Measurements from ENCODE around the gene MAOA.

DNA sequence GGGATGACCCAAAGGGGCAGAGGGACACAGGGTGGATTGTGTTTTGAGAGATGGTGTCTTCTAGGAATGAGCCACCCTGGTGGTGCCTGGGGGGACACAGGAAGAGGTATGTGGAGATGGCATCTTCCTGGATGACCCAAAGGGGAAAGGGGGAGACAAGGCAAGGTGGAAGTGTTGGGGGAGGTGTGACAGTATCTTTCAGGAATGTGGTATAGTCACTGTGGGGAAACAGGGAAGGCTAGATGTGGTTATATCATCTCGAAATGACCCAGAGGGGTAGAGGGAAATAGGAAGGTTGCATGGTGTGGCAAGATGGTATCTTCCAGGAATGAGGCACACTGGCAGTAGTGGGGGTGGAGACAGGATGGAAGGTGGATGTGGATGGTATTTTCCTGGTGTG lies 62.9 kb downstream of the MAOA start:
- TF ChIP-seq, protein P1, sequence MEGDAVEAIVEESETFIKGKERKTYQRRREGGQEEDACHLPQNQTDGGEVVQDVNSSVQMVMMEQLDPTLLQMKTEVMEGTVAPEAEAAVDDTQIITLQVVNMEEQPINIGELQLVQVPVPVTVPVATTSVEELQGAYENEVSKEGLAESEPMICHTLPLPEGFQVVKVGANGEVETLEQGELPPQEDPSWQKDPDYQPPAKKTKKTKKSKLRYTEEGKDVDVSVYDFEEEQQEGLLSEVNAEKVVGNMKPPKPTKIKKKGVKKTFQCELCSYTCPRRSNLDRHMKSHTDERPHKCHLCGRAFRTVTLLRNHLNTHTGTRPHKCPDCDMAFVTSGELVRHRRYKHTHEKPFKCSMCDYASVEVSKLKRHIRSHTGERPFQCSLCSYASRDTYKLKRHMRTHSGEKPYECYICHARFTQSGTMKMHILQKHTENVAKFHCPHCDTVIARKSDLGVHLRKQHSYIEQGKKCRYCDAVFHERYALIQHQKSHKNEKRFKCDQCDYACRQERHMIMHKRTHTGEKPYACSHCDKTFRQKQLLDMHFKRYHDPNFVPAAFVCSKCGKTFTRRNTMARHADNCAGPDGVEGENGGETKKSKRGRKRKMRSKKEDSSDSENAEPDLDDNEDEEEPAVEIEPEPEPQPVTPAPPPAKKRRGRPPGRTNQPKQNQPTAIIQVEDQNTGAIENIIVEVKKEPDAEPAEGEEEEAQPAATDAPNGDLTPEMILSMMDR (IDR thresholded peaks at IDR 0.05; ENCODE audit: poor library complexity): no peak
- TF ChIP-seq EZH2phosphoT487 (IDR thresholded peaks at IDR 0.05; ENCODE audit: low read depth, severe bottlenecking, unreplicated experiment): no peak
